HepG2 (cell line): ENCODE results near the gene TFE3. TPM values are rescaled to one million over a fixed set of nuclear protein-coding genes. Genes with fewer than 3 reads are reported as not detected.
A peak's percentile ranks its signal among the peaks of the same experiment; 100 is the strongest.

ENCODE experiments used
- ATAC-seq: fragments of 200-7000 bp; cut with Tn5 transposase; 3 replicates; pipeline ENCODE4 v1.9.1; 2020; ENCODE audit warnings: mild to moderate bottlenecking, moderate library complexity
- BruUV-seq: library from RNA; stranded (reverse); fragments of 400-500 nt; replicated peaks from 2 replicates; lab custom pipeline; 2021; lab: Mats Ljungman, UMichigan
- CTCF ChIA-PET: fragments of 300-600 bp; formaldehyde crosslinking; extraction: SDS; loops from one replicate; lab custom pipeline; 2021; ENCODE audit warnings: low total read pairs, inconsistent platforms, low intra/inter-chr PET ratio; lab: Yijun Ruan, JAX
- POLR2A ChIA-PET: fragments of 350-600 bp; sonication (Branson Sonifier 250); formaldehyde crosslinking; loops from one replicate; lab custom pipeline; 2020; ENCODE audit warnings: antibody characterized with exemption, inconsistent platforms; lab: Yijun Ruan, JAX
- DNase-seq: peaks from one replicate; pipeline ENCODE4 v3.0.0-alpha.2; 2015; ENCODE audit warnings: low spot score
- FAIRE-seq: peaks from 3 replicates; lab custom pipeline; 2011; peaks lifted over from hg19 to GRCh38; lab: Jason Lieb, UNC
- H2AFZ ChIP-seq: one replicate; pipeline ENCODE4 v1.6.1; 2011; ENCODE audit warnings: low read length, inconsistent platforms
- H3K27ac ChIP-seq: fragments of 300-600 bp; 3 replicates; pipeline ENCODE4 v1.8.0; 2011; ENCODE audit warnings: mixed run types, mild to moderate bottlenecking, mixed read lengths, low read length, inconsistent platforms; ENCODE audit not compliant: insufficient read depth; ENCODE audit errors: extremely low read length
- H3K27me3 ChIP-seq, 2 experiments: fragments of 200-600 bp in 1 of 2; 2 replicates in 1 of 2; 3 replicates in 1 of 2; pipeline versions ENCODE4 v1.6.0 to v1.8.0; 2011; ENCODE audit warnings: low read length in 2 of 2, mild to moderate bottlenecking in 2 of 2, moderate library complexity in 2 of 2, inconsistent platforms in 1 of 2; ENCODE audit not compliant: insufficient read depth in 2 of 2, control insufficient read depth in 1 of 2
- H3K36me3 ChIP-seq, 2 experiments: fragments of 200-600 bp in 1 of 2; replicated peaks in 1 of 2; 2 replicates in 1 of 2; 3 replicates in 1 of 2; pipeline versions ENCODE4 v1.5.1 to v1.8.0; 2011; ENCODE audit warnings: low read length in 2 of 2, inconsistent platforms in 1 of 2; ENCODE audit not compliant: insufficient read depth in 2 of 2, control insufficient read depth in 1 of 2
- H3K4me1 ChIP-seq: 2 replicates; pipeline ENCODE4 v1.5.1; 2012; ENCODE audit warnings: low read length, inconsistent platforms; ENCODE audit not compliant: insufficient read depth
- H3K4me2 ChIP-seq: 2 replicates; pipeline ENCODE4 v1.6.0; 2011; ENCODE audit warnings: low read depth, low read length, inconsistent platforms
- H3K4me3 ChIP-seq, 3 experiments: fragments of 200-600 bp in 1 of 3; sonication (generic), shearing (Covaris generic) in 1 of 3; replicated peaks in 1 of 3; 2 replicates each; pipeline ENCODE4 v1.5.1; 2011 to 2016; ENCODE audit warnings: low read length in 3 of 3, inconsistent platforms in 2 of 3, low read depth in 2 of 3, mild to moderate bottlenecking in 2 of 3, control low read depth in 1 of 3, mixed read lengths in 1 of 3; ENCODE audit not compliant: insufficient read depth in 1 of 3
- H3K79me2 ChIP-seq: one replicate; pipeline ENCODE4 v1.6.1; 2011; ENCODE audit warnings: low read length, inconsistent platforms; ENCODE audit not compliant: insufficient read depth
- H3K9ac ChIP-seq: 2 replicates; pipeline ENCODE4 v1.6.0; 2011; ENCODE audit warnings: mild to moderate bottlenecking, low read depth, low read length, inconsistent platforms; ENCODE audit not compliant: insufficient read depth
- H3K9me3 ChIP-seq: 2 replicates; pipeline ENCODE4 v1.5.1; 2012; ENCODE audit warnings: mild to moderate bottlenecking, low read length
- H4K20me1 ChIP-seq: 2 replicates; pipeline ENCODE4 v1.6.0; 2011; ENCODE audit warnings: inconsistent platforms, mild to moderate bottlenecking, low read length, moderate library complexity; ENCODE audit not compliant: insufficient read depth
- DMAP1 ChIP-seq: IDR thresholded peaks from 2 replicates; pipeline ENCODE4 v1.6.1; 2016
- MNT ChIP-seq: fragments of 450-650 bp; IDR thresholded peaks from 2 replicates; pipeline ENCODE4 v1.6.1; 2016
- RBM22 ChIP-seq: fragments of 200-400 bp; formaldehyde crosslinking; optimal IDR thresholded peaks from 2 replicates; pipeline ENCODE3; 2017; ENCODE audit warnings: mild to moderate bottlenecking, low read length, moderate library complexity
- TP53 ChIP-seq: sonication (generic); formaldehyde crosslinking; conservative IDR thresholded peaks from 2 replicates; pipeline ENCODE4 v1.4.0; 2020; ENCODE audit warnings: missing genetic modification reagents
- ZNF549 ChIP-seq: sonication (generic); formaldehyde crosslinking; IDR thresholded peaks from 2 replicates; pipeline ENCODE4 v1.5.0; 2020; ENCODE audit warnings: missing genetic modification reagents
- WGBS: methylation state at CpG from one replicate; pipeline ENCODE4 v1.1.6; 2017; ENCODE audit warnings: low lambda C conversion rate; 5-methylcytosine and 5-hydroxymethylcytosine counted together
- in situ Hi-C: cut with HindIII; loops from 2 replicates; pipeline ENCODE4 v1.10.0; 2017; ENCODE audit warnings: low pct_unique_long_range_greater_than_20kb; ENCODE audit not compliant: extremely low pct_ligation_motif_present
- intact Hi-C: fragments of 100-400 bp; cut with micrococcal nuclease; formaldehyde crosslinking; loops from one replicate; pipeline ENCODE4 v1.10.0; 2022; ENCODE audit not compliant: unreplicated experiment
- polyA plus RNA-seq, 8 experiments: library from polyadenylated mRNA; depleted of rRNA in 3 of 8; stranded (reverse) in 7 of 8; unstranded in 1 of 8; fragments of >200 nt; fragmentation: Illumina TruSeq in 4 of 8; extraction: Trizol in 4 of 8; gene quantifications; 2 replicates each; pipeline versions ENCODE4 v1.2.1 to v1.2.3, GENCODE V29; 2011 to 2016; ENCODE audit warnings: low read depth in 4 of 8, missing spikeins in 1 of 8, mixed read lengths in 1 of 8; ENCODE audit not compliant: insufficient read depth in 1 of 8
- total RNA-seq, 5 experiments: library from RNA; depleted of rRNA; stranded (reverse); fragments of >200 nt; fragmentation: Illumina TruSeq; extraction: Trizol; gene quantifications; 2 replicates each; pipeline ENCODE4 v1.2.3, GENCODE V29; 2016; ENCODE audit warnings: low read depth in 1 of 5
- TF ChIP-seq, protein P1 (sequence below): IDR thresholded peaks from 2 replicates; pipeline ENCODE4 v1.6.1; 2016; ENCODE audit warnings: low read depth, missing genetic modification reagents, missing compliant biosample characterization
- TF ChIP-seq, protein P2 (sequence below): sonication (generic); formaldehyde crosslinking; IDR thresholded peaks from 2 replicates; pipeline ENCODE4 v1.4.0; 2020; ENCODE audit warnings: mild to moderate bottlenecking, missing genetic modification reagents
- TF ChIP-seq, protein P3 (sequence below): IDR thresholded peaks from 2 replicates; pipeline ENCODE4 v1.6.1; 2016; ENCODE audit warnings: mild to moderate bottlenecking, missing biosample characterization, missing genetic modification reagents

TFE3 gene
- total and polyA plus RNA-seq, 2 of the 13 experiments (the other 11 are each of a cell fraction or from before 2014, with no cell fraction given), result 8.3 to 12.3 TPM

DNA sequence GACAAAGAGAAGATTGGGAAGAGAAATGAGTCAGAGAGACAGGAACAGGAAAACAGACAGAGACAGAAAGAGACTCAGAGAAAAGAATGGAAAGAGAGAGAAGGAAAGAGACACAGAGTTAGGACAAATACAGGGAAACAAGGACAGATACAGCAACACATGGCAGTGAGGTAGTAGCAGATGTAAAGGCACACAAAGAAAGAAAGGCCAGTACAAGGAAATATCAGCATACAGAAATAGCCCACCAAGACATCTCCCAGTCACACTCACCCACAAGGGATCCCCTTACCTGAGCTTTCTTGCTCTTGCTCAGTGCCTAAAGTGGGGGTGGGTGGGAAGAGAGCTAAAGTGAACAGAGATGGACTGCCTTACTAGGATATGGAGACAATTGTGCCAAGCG lies 45.3 kb downstream of the TFE3 start:
- no peak overlapping the region for H3K9ac ChIP-seq
- in situ Hi-C loops (no loop called here), intact Hi-C loops (no loop called here)
- no peaks in the 10 kb centered on the region for H3K27me3 ChIP-seq
- peaks cover 3 to 17% of the 10 kb centered on the region in 2 experiments; a peak in 2 of 5 replicates for H3K36me3 ChIP-seq
- no peak overlapping the region for H2AFZ ChIP-seq
- no peak for DNase-seq
- no peaks in the 10 kb centered on the region for H3K9me3 ChIP-seq
- H3K27ac ChIP-seq, result no peak overlapping the region
- H4K20me1 ChIP-seq, result no peaks in the 10 kb centered on the region
- FAIRE-seq, result no peak
- ChIA-PET POLR2A (no interaction called here), CTCF (no interaction called here)
- peaks cover 10% of the 10 kb centered on the region for H3K4me1 ChIP-seq
- 82% methylated on average over 1 of the region's 1 CpG for WGBS
- no TSS peak for BruUV-seq
- TF ChIP-seq TP53 (CRISPR knock-in tag) (no peak), ZNF549 (CRISPR knock-in tag) (no peak), MNT (peak; percentile 59), RBM22 (no peak), DMAP1 (no peak)
- TF ChIP-seq, protein P1, sequence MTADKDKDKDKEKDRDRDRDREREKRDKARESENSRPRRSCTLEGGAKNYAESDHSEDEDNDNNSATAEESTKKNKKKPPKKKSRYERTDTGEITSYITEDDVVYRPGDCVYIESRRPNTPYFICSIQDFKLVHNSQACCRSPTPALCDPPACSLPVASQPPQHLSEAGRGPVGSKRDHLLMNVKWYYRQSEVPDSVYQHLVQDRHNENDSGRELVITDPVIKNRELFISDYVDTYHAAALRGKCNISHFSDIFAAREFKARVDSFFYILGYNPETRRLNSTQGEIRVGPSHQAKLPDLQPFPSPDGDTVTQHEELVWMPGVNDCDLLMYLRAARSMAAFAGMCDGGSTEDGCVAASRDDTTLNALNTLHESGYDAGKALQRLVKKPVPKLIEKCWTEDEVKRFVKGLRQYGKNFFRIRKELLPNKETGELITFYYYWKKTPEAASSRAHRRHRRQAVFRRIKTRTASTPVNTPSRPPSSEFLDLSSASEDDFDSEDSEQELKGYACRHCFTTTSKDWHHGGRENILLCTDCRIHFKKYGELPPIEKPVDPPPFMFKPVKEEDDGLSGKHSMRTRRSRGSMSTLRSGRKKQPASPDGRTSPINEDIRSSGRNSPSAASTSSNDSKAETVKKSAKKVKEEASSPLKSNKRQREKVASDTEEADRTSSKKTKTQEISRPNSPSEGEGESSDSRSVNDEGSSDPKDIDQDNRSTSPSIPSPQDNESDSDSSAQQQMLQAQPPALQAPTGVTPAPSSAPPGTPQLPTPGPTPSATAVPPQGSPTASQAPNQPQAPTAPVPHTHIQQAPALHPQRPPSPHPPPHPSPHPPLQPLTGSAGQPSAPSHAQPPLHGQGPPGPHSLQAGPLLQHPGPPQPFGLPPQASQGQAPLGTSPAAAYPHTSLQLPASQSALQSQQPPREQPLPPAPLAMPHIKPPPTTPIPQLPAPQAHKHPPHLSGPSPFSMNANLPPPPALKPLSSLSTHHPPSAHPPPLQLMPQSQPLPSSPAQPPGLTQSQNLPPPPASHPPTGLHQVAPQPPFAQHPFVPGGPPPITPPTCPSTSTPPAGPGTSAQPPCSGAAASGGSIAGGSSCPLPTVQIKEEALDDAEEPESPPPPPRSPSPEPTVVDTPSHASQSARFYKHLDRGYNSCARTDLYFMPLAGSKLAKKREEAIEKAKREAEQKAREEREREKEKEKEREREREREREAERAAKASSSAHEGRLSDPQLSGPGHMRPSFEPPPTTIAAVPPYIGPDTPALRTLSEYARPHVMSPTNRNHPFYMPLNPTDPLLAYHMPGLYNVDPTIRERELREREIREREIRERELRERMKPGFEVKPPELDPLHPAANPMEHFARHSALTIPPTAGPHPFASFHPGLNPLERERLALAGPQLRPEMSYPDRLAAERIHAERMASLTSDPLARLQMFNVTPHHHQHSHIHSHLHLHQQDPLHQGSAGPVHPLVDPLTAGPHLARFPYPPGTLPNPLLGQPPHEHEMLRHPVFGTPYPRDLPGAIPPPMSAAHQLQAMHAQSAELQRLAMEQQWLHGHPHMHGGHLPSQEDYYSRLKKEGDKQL, result no peak
- TF ChIP-seq, protein P2, sequence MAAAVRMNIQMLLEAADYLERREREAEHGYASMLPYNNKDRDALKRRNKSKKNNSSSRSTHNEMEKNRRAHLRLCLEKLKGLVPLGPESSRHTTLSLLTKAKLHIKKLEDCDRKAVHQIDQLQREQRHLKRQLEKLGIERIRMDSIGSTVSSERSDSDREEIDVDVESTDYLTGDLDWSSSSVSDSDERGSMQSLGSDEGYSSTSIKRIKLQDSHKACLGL (CRISPR knock-in tag), result no peak
- TF ChIP-seq, protein P3, sequence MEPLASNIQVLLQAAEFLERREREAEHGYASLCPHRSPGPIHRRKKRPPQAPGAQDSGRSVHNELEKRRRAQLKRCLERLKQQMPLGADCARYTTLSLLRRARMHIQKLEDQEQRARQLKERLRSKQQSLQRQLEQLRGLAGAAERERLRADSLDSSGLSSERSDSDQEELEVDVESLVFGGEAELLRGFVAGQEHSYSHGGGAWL (CRISPR knock-in tag), result no peak
- no peak for ATAC-seq
- H3K4me3 ChIP-seq, result no peak overlapping the region
- peaks cover 7% of the 10 kb centered on the region for H3K79me2 ChIP-seq
- no peak overlapping the region for H3K4me2 ChIP-seq
